Astrocyte (in vitro differentiated cells and primary cell): ENCODE results near the gene RIT2. TPM values are rescaled to one million over a fixed set of nuclear protein-coding genes. Genes with fewer than 3 reads are reported as not detected.

ENCODE experiments used
- DNase-seq: peaks from one replicate; pipeline ENCODE4 v3.0.0-alpha.2; 2010; ENCODE audit warnings: low read depth
- FAIRE-seq: peaks from 2 replicates; lab custom pipeline; 2011; peaks lifted over from hg19 to GRCh38; lab: Jason Lieb, UNC
- H2AFZ ChIP-seq: 2 replicates; pipeline ENCODE4 v1.6.0; 2012; ENCODE audit warnings: low read depth, low read length, inconsistent platforms
- H3K27ac ChIP-seq: 2 replicates; pipeline ENCODE4 v1.5.1; 2011; ENCODE audit warnings: low read depth, low read length, inconsistent platforms
- H3K27me3 ChIP-seq: 2 replicates; pipeline ENCODE4 v1.6.0; 2011; ENCODE audit warnings: low read length, inconsistent platforms; ENCODE audit not compliant: insufficient read depth
- H3K36me3 ChIP-seq: 2 replicates; pipeline ENCODE4 v1.5.1; 2011; ENCODE audit warnings: low read length, inconsistent platforms; ENCODE audit not compliant: insufficient read depth
- H3K4me1 ChIP-seq: 2 replicates; pipeline ENCODE4 v1.5.1; 2011; ENCODE audit warnings: low read length, inconsistent platforms; ENCODE audit not compliant: insufficient read depth
- H3K4me2 ChIP-seq: 2 replicates; pipeline ENCODE4 v1.6.0; 2012; ENCODE audit warnings: low read length, inconsistent platforms
- H3K4me3 ChIP-seq: 2 replicates; pipeline ENCODE4 v1.5.1; 2011; ENCODE audit warnings: low read depth, mild to moderate bottlenecking, low read length, inconsistent platforms; ENCODE audit not compliant: insufficient read depth
- H3K79me2 ChIP-seq: 2 replicates; pipeline ENCODE4 v1.6.0; 2012; ENCODE audit warnings: mild to moderate bottlenecking, low read length, inconsistent platforms; ENCODE audit not compliant: insufficient read depth
- H3K9ac ChIP-seq: 2 replicates; pipeline ENCODE4 v1.6.0; 2012; ENCODE audit warnings: mild to moderate bottlenecking, low read length, inconsistent platforms
- H3K9me3 ChIP-seq: 2 replicates; pipeline ENCODE4 v1.5.1; 2012; ENCODE audit warnings: low read depth, mild to moderate bottlenecking, low read length, inconsistent platforms; ENCODE audit not compliant: insufficient read depth
- H4K20me1 ChIP-seq: 2 replicates; pipeline ENCODE4 v1.6.0; 2012; ENCODE audit warnings: low read length, inconsistent platforms; ENCODE audit not compliant: insufficient read depth
- H3K27ac Mint-ChIP-seq: one replicate; pipeline ENCODE4 v1.8.0; 2021; ENCODE audit warnings: mild to moderate bottlenecking, mixed read lengths; ENCODE audit not compliant: unreplicated experiment
- H3K27me3 Mint-ChIP-seq: one replicate; pipeline ENCODE4 v1.8.0; 2021; ENCODE audit warnings: low read depth, mixed read lengths; ENCODE audit not compliant: unreplicated experiment
- H3K36me3 Mint-ChIP-seq: one replicate; pipeline ENCODE4 v1.8.0; 2021; ENCODE audit warnings: low read depth, mixed read lengths; ENCODE audit not compliant: unreplicated experiment
- H3K4me1 Mint-ChIP-seq: one replicate; pipeline ENCODE4 v1.8.0; 2021; ENCODE audit warnings: low read depth, mixed read lengths; ENCODE audit not compliant: unreplicated experiment
- H3K4me3 Mint-ChIP-seq: one replicate; pipeline ENCODE4 v1.8.0; 2021; ENCODE audit warnings: mild to moderate bottlenecking, moderate library complexity, mixed read lengths; ENCODE audit not compliant: unreplicated experiment
- H3K9me3 Mint-ChIP-seq: one replicate; pipeline ENCODE4 v1.8.0; 2021; ENCODE audit warnings: mild to moderate bottlenecking, mixed read lengths; ENCODE audit not compliant: unreplicated experiment
- CTCF ChIP-seq: IDR thresholded peaks from 2 replicates; pipeline ENCODE4 v1.5.1; 2011; ENCODE audit warnings: low read depth, mild to moderate bottlenecking, inconsistent platforms, low read length, moderate library complexity; ENCODE audit not compliant: insufficient read depth
- EZH2 ChIP-seq: IDR thresholded peaks from 2 replicates; pipeline ENCODE4 v1.6.1; 2012; ENCODE audit warnings: mild to moderate bottlenecking, low read length, inconsistent platforms; ENCODE audit not compliant: insufficient read depth
- total RNA-seq: library from RNA; stranded (reverse); gene quantifications from 2 replicates; pipeline ENCODE4 v1.2.1, GENCODE V29; 2021

Gene RIT2
- total RNA-seq, 1 donor from 2014 or later, result not detected

- peaks cover 2% of the 10 kb centered on the region for H3K9me3 Mint-ChIP-seq
- H3K27me3 Mint-ChIP-seq, result no peaks in the 10 kb centered on the region
- Histone ChIP-seq H3K4me1 (no peaks in the 10 kb centered on the region), H3K9ac (no peak overlapping the region), H3K27me3 (no peaks in the 10 kb centered on the region), H3K4me3 (no peak overlapping the region), H3K79me2 (no peaks in the 10 kb centered on the region), H3K36me3 (no peaks in the 10 kb centered on the region), H3K4me2 (no peak overlapping the region), H4K20me1 (no peaks in the 10 kb centered on the region), H3K27ac (no peak overlapping the region), H2AFZ (no peak overlapping the region), H3K9me3 (no peaks in the 10 kb centered on the region)
- H3K4me1 Mint-ChIP-seq, result peaks cover 4% of the 10 kb centered on the region
- TF ChIP-seq CTCF (no peak), EZH2 (no peak)
- no peak overlapping the region for H3K4me3 Mint-ChIP-seq
- H3K36me3 Mint-ChIP-seq, result no peaks in the 10 kb centered on the region
- no peak for FAIRE-seq
- DNase-seq, result no peak
- H3K27ac Mint-ChIP-seq, result no peak overlapping the region
These were observed 86.1 kb downstream of the RIT2 start for GRCh38 chr18:43029414-43029813.

- no peak for DNase-seq
- Histone ChIP-seq H3K79me2 (no peaks in the 10 kb centered on the region), H3K36me3 (no peaks in the 10 kb centered on the region), H3K9ac (no peak overlapping the region), H3K4me1 (no peaks in the 10 kb centered on the region), H3K27me3 (no peaks in the 10 kb centered on the region), H3K27ac (no peak overlapping the region), H4K20me1 (no peaks in the 10 kb centered on the region), H3K4me3 (no peak overlapping the region), H3K4me2 (no peak overlapping the region), H3K9me3 (no peaks in the 10 kb centered on the region), H2AFZ (no peak overlapping the region)
- peaks cover 2% of the 10 kb centered on the region for H3K9me3 Mint-ChIP-seq
- no peak for FAIRE-seq
- H3K36me3 Mint-ChIP-seq, result no peaks in the 10 kb centered on the region
- H3K4me1 Mint-ChIP-seq, result no peaks in the 10 kb centered on the region
- H3K27me3 Mint-ChIP-seq, result no peaks in the 10 kb centered on the region
- no peak overlapping the region for H3K27ac Mint-ChIP-seq
- no peak overlapping the region for H3K4me3 Mint-ChIP-seq
- no peak for TF ChIP-seq CTCF
- TF ChIP-seq EZH2, result no peak
These were observed 92.6 kb downstream of the RIT2 start for GRCh38 chr18:43022874-43023273.

DNA sequence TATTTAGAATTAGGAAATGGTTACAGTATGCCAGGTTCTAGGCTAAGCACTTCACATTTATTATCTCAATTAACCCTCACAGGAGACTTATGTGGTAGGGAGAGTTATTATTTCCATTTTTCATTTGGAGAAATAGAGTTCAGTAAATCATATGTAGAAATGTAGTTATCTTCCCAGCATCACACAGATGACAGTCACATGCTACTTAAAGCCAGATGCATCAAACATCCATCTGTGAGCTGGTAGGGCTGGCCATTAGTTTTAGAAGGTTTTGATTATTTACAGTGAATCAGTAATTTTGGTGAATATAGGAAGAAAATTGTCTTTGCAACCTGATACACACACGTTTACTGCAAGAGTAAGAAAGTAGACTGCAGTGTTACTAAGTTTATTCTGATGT is 97.9 kb downstream of the RIT2 start:
- no peaks in the 10 kb centered on the region for H3K27me3 ChIP-seq
- no peaks in the 10 kb centered on the region for H3K4me1 Mint-ChIP-seq
- no peaks in the 10 kb centered on the region for H3K27me3 Mint-ChIP-seq

More for the DNA sequence above, 97.9 kb downstream of the RIT2 start:
- H3K4me3 ChIP-seq, result no peak overlapping the region
- FAIRE-seq (no peak), DNase-seq (no peak)
- H4K20me1 ChIP-seq, result no peaks in the 10 kb centered on the region
- TF ChIP-seq CTCF (no peak), EZH2 (no peak)
- peaks cover 3% of the 10 kb centered on the region for H3K4me1 ChIP-seq
- no peak overlapping the region for H3K9ac ChIP-seq
- H3K79me2 ChIP-seq, result no peaks in the 10 kb centered on the region
- Mint-ChIP-seq H3K4me3 (no peak overlapping the region), H3K9me3 (no peaks in the 10 kb centered on the region), H3K36me3 (no peaks in the 10 kb centered on the region), H3K27ac (no peak overlapping the region)
- H2AFZ ChIP-seq, result no peak overlapping the region
- H3K4me2 ChIP-seq, result no peak overlapping the region
- no peak overlapping the region for H3K27ac ChIP-seq
- no peaks in the 10 kb centered on the region for H3K9me3 ChIP-seq
- no peaks in the 10 kb centered on the region for H3K36me3 ChIP-seq
